Ramos (cell line): Measurements from ENCODE around the gene HM13.
"Not testable (repeated sequence)": the region's sequence is repeated elsewhere in the genome, so short reads cannot be mapped to it uniquely, and the experiment has no call there.

Experiments used
- in situ Hi-C: fragments of 300-500 bp; cut with MboI; formaldehyde crosslinking; loops from one replicate; pipeline ENCODE4 v1.14.3; 2022; ENCODE audit warnings: low sequenced_read_pairs; ENCODE audit not compliant: unreplicated experiment

Gene HM13

GRCh38 chr20:31539636-31540035, 25.4 kb downstream of the HM13 start:
- in situ Hi-C loops = not testable (repeated sequence)

- in situ Hi-C loops = no loop called here
Observed at GRCh38 chr20:31540406-31540805, 26.2 kb downstream of the HM13 start.

GRCh38 chr20:31542201-31542842, 28.1 kb downstream of the HM13 start:
- in situ Hi-C loops = no loop called here

GRCh38 chr20:31542963-31543362, 28.7 kb downstream of the HM13 start:
- in situ Hi-C loops = no loop called here

- in situ Hi-C loops = no loop called here
Observed at GRCh38 chr20:31543966-31544598, 29.8 kb downstream of the HM13 start.

- in situ Hi-C loops = no loop called here
Observed at GRCh38 chr20:31544600-31544999, 30.4 kb downstream of the HM13 start.

- in situ Hi-C loops = not testable (repeated sequence)
Observed at GRCh38 chr20:31545621-31546040, 31.4 kb downstream of the HM13 start.

- in situ Hi-C loops = no loop called here
Observed at GRCh38 chr20:31547017-31547675, 32.9 kb downstream of the HM13 start.

GRCh38 chr20:31547720-31548298, 33.6 kb downstream of the HM13 start:
- in situ Hi-C loops = no loop called here

- in situ Hi-C loops = no loop called here
Observed at GRCh38 chr20:31548820-31549512, 34.7 kb downstream of the HM13 start.

GRCh38 chr20:31549513-31549880, 35.3 kb downstream of the HM13 start:
- in situ Hi-C loops = no loop called here

- in situ Hi-C loops = no loop called here
Observed at GRCh38 chr20:31550099-31550498, 35.9 kb downstream of the HM13 start.

- in situ Hi-C loops = no loop called here
Observed at GRCh38 chr20:31551163-31552081, 37.2 kb downstream of the HM13 start.

GRCh38 chr20:31555203-31555775, 41.0 kb downstream of the HM13 start:
- in situ Hi-C loops = no loop called here

- in situ Hi-C loops = loop anchor here (5.0 to 10.0 kb wide), 2 partner anchors 53 to 155 kb away; no protein-coding TSS in a partner anchor
Observed at GRCh38 chr20:31559704-31560093, 45.5 kb downstream of the HM13 start.

GRCh38 chr20:31560094-31560745, 46.0 kb downstream of the HM13 start:
- in situ Hi-C loops = loop anchor here (5.0 to 10.0 kb wide), 2 partner anchors 52 to 155 kb away; no protein-coding TSS in a partner anchor

- in situ Hi-C loops = loop anchor here (5.0 to 10.0 kb wide), 2 partner anchors 51 to 154 kb away; no protein-coding TSS in a partner anchor
Observed at GRCh38 chr20:31560746-31561598, 46.7 kb downstream of the HM13 start.

GRCh38 chr20:31562241-31562640, 48.0 kb downstream of the HM13 start:
- in situ Hi-C loops = loop anchor here (5.0 to 10.0 kb wide), 2 partner anchors 50 to 153 kb away; no protein-coding TSS in a partner anchor
